ENCODE data around the gene COL28A1. TPM values are rescaled to one million over a fixed set of nuclear protein-coding genes. Genes with fewer than 3 reads are reported as not detected.

The COL28A1 gene
- total RNA-seq, 2 donors from 2014 or later, result 1.2 to 3.5 TPM

- no peak overlapping the region for H3K27ac ChIP-seq
- H3K4me1 ChIP-seq, result no peaks in the 10 kb centered on the region
- no peaks in the 10 kb centered on the region for H3K9me3 ChIP-seq
- H3K4me3 ChIP-seq, result no peak overlapping the region
- intact Hi-C loops (cut with DNase I), result loop anchor here (10.0 kb wide), 1 partner anchor 788 kb away; no protein-coding TSS in a partner anchor
- H3K36me3 ChIP-seq, result no peaks in the 10 kb centered on the region
- no peak for DNase-seq
- no peak for TF ChIP-seq CTCF (IDR thresholded peaks at IDR 0.05)
- no peak overlapping the region for H3K9ac ChIP-seq (ENCODE audit: low read depth in 2 of 2, low read length in 2 of 2)
- H3K27me3 ChIP-seq, result no peaks in the 10 kb centered on the region
Measured at GRCh38 chr7:7426676-7427075, 109.0 kb downstream of the COL28A1 start.

GRCh38 chr7:7425321-7425720, 110.4 kb downstream of the COL28A1 start:
- intact Hi-C loops (cut with DNase I), result loop anchor here (2.0 to 10.0 kb wide), 2 partner anchors 115 to 789 kb away; no protein-coding TSS in a partner anchor

DNA sequence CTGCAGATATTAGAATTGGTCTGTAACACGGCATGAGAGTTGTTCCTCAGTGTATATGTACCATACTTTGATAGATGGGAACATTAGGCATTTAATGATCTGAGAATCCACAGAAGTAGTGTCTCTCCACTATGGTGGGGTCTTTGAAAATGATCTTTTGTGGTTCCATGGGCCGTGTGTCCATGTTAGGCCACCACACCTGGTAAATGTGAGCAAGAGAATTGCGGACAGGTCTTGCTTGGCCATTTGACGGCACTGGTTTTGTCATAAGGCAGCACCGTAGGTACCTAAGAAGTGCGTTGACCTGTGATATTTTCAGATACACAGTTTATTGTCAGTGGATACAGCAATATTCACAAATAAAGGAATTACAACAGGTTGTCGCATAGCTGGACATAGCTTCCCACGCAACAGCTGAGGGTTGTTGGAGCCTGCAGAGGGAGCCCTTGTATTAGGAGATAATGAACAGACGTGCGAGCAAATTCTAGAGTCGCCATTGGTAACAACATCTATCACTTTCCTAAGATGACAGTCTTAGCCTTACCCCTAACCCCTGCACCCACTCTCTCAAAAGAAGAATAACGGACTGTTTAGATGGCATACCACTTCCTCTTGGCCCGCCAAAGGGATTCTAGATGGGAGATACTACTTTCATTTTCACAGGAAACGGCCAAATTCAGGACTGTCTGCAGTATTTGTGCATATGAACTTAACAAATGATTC, 111.4 kb downstream of the COL28A1 start:
- H3K36me3 ChIP-seq, result no peaks in the 10 kb centered on the region
- H3K27ac ChIP-seq, result no peak overlapping the region
- H3K4me1 ChIP-seq, result no peaks in the 10 kb centered on the region
- TF ChIP-seq CTCF (IDR thresholded peaks at IDR 0.05), result peak; percentile 75
- DNase-seq, result peak; percentile 81
- peak overlapping the region in 1 of 2 donors; percentile 36 for H3K9ac ChIP-seq (ENCODE audit: low read depth in 2 of 2, low read length in 2 of 2)
- H3K27me3 ChIP-seq, result no peaks in the 10 kb centered on the region
- peak overlapping the region; percentile 7 for H3K4me3 ChIP-seq
- H3K9me3 ChIP-seq, result no peaks in the 10 kb centered on the region
- intact Hi-C loops (cut with DNase I), result loop anchor here (2.0 to 10.0 kb wide), 3 partner anchors 116 to 790 kb away; no protein-coding TSS in a partner anchor

More at GRCh38 chr7:7425321-7425720, 110.4 kb downstream of the COL28A1 start:
- Histone ChIP-seq H3K4me3 (no peak overlapping the region), H3K27me3 (no peaks in the 10 kb centered on the region), H3K9ac (ENCODE audit: low read depth in 2 of 2, low read length in 2 of 2) (no peak overlapping the region), H3K36me3 (no peaks in the 10 kb centered on the region), H3K4me1 (no peaks in the 10 kb centered on the region), H3K27ac (no peak overlapping the region), H3K9me3 (no peaks in the 10 kb centered on the region)
- no peak for TF ChIP-seq CTCF (IDR thresholded peaks at IDR 0.05)
- no peak for DNase-seq

- Histone ChIP-seq H3K9ac (ENCODE audit: low read depth in 2 of 2, low read length in 2 of 2) (no peak overlapping the region), H3K4me3 (no peak overlapping the region), H3K27me3 (no peaks in the 10 kb centered on the region), H3K27ac (no peak overlapping the region), H3K9me3 (no peaks in the 10 kb centered on the region), H3K36me3 (no peaks in the 10 kb centered on the region), H3K4me1 (no peaks in the 10 kb centered on the region)
- DNase-seq, result no peak
- TF ChIP-seq CTCF (IDR thresholded peaks at IDR 0.05), result no peak
- intact Hi-C loops (cut with DNase I), result loop anchor here (5.0 to 10.0 kb wide), 2 partner anchors 320 to 792 kb away; no protein-coding TSS in a partner anchor
Measured at GRCh38 chr7:7422641-7423040, 113.0 kb downstream of the COL28A1 start.

DNA sequence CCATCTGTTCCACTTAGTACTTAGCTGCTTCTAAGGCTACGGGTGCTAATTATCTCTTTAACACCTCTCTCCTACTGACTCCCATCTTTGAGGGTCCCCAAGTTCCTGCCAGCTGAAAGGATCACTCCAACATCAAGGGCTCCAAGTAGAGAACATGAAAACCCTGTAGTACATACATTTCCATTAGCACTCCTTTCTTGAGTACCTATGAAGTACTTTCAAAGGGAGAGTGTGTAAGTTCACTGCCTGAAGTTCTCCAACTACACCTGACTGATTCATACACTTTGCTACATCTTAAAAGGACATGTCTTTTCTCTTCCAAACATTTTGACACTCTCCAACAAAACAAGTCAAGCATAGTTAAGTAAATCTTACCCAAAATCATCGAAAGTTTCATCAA, 113.8 kb downstream of the COL28A1 start:
- Histone ChIP-seq H3K4me3 (no peak overlapping the region), H3K9me3 (no peaks in the 10 kb centered on the region), H3K27me3 (no peaks in the 10 kb centered on the region), H3K36me3 (no peaks in the 10 kb centered on the region), H3K9ac (ENCODE audit: low read depth in 2 of 2, low read length in 2 of 2) (no peak overlapping the region), H3K4me1 (no peaks in the 10 kb centered on the region), H3K27ac (no peak overlapping the region)
- intact Hi-C loops (cut with DNase I), result loop anchor here (5.0 to 10.0 kb wide), 2 partner anchors 320 to 793 kb away; no protein-coding TSS in a partner anchor
- no peak for DNase-seq
- TF ChIP-seq CTCF (IDR thresholded peaks at IDR 0.05), result no peak

Data from colonic mucosa (tissue), 4 donors.